ENCODE results near the gene EVI5. TPM values are rescaled to one million over a fixed set of nuclear protein-coding genes. Genes with fewer than 3 reads are reported as not detected.

EVI5 gene
- total and polyA plus RNA-seq, 10 of the 15 experiments (the other 5 are each of a cell fraction or from before 2014, with no cell fraction given) = 0.27 to 6.8 (median 1.7) TPM

DNA sequence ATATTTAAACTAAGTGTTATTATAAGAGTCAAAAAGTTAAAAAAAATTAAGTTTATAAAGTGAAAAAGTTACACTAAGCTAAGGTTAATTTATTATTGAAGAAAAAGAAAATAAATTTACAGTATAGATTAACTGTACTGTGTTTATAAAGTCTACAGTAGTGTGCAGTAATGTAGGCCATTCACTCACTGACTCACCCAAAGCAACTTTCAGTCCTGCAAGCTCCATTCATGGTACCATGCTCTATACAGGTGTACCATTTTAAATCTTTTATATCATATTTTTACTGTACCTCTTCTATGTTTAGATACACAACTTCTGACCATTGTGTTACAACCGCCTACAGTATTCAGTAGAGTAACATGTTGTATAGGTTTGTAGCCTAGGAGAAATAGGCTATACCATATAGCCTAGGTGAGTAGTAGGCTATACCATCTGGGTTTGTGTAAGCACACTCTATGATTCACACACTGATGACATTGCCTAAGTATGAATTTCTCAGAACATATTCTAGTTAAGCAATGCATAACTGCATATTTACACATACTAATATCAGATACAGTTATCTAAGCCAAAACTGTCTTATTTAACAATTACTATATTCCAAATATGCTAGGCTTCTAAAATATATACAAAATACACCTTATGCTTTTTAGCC lies 217.6 kb downstream of the EVI5 start:
- Histone ChIP-seq H3K27me3 (replicated peaks in 1 of 2; ENCODE audit: control insufficient read depth in 2 of 2, insufficient read depth in 2 of 2, low read length in 1 of 2) (no peaks in the 10 kb centered on the region), H3K27ac (ENCODE audit: control insufficient read depth, insufficient read depth) (no peak overlapping the region), H2AFZ (ENCODE audit: control insufficient read depth, low read depth, low read length) (no peak overlapping the region), H3K36me3 (ENCODE audit: control insufficient read depth in 2 of 2, insufficient read depth in 2 of 2, low read length in 1 of 2) (no peaks in the 10 kb centered on the region), H3K79me2 (ENCODE audit: control insufficient read depth, insufficient read depth, low read length) (no peaks in the 10 kb centered on the region), H3K4me2 (ENCODE audit: control insufficient read depth, insufficient read depth) (no peak overlapping the region), H3K4me3 (no peak overlapping the region), H3K9me3 (replicated peaks; ENCODE audit: control insufficient read depth, insufficient read depth, low read length) (no peaks in the 10 kb centered on the region), H3K4me1 (ENCODE audit: control insufficient read depth, insufficient read depth, low read length) (peaks cover 10% of the 10 kb centered on the region; the same call in 1 of the 2 replicates), H3K9ac (ENCODE audit: control insufficient read depth, insufficient read depth, low read length) (no peak overlapping the region), H4K20me1 (ENCODE audit: control insufficient read depth, insufficient read depth) (no peaks in the 10 kb centered on the region)
- in situ Hi-C loops (cut with MboI) = no loop called here
- intact Hi-C loops (cut with micrococcal nuclease; ENCODE audit: unreplicated experiment) = no loop called here
- no peak for FAIRE-seq
- 97% methylated on average over 1 of the region's 1 CpG for WGBS (ENCODE audit: insufficient coverage, insufficient replicate concordance, low lambda C conversion rate, missing lambda C conversion rate)
- POLR2A ChIA-PET = interaction anchor here (0.6 to 0.8 kb wide), 2 partner anchors 9 to 14 kb away, joined by 3 to 5 read pairs; no protein-coding TSS in a partner anchor
- SMC1A ChIA-PET (ENCODE audit: uncharacterized antibody, unreplicated experiment) = interaction anchor here (1.3 to 1.6 kb wide), 3 partner anchors 13 to 80 kb away, joined by 4 to 9 read pairs (median 6); partner anchors contain the start of gene GFI1
- RAD21 ChIA-PET (ENCODE audit: unreplicated experiment) = interaction anchor here (0.7 to 1.2 kb wide), 2 partner anchors 29 to 30 kb away, joined by 3 to 4 read pairs; no protein-coding TSS in a partner anchor
- no TSS peak for BruUV-seq (replicated peaks)
- TF ChIP-seq ZNF384 (IDR thresholded peaks at IDR 0.05; ENCODE audit: borderline replicate concordance, low read depth, low read length) (no peak), MTA2 (IDR thresholded peaks at IDR 0.05; ENCODE audit: low read depth) (no peak), RELA (IDR thresholded peaks at IDR 0.05; ENCODE audit: borderline replicate concordance, partially characterized antibody) (no peak)
- no peak for ATAC-seq
- CTCF ChIA-PET = interaction anchor here (1.2 to 1.6 kb wide), 3 partner anchors 12 to 20 kb away, joined by 3 to 4 read pairs (median 3); no protein-coding TSS in a partner anchor
- no peak for DNase-seq (ENCODE audit: low read depth, low spot score)

DNA sequence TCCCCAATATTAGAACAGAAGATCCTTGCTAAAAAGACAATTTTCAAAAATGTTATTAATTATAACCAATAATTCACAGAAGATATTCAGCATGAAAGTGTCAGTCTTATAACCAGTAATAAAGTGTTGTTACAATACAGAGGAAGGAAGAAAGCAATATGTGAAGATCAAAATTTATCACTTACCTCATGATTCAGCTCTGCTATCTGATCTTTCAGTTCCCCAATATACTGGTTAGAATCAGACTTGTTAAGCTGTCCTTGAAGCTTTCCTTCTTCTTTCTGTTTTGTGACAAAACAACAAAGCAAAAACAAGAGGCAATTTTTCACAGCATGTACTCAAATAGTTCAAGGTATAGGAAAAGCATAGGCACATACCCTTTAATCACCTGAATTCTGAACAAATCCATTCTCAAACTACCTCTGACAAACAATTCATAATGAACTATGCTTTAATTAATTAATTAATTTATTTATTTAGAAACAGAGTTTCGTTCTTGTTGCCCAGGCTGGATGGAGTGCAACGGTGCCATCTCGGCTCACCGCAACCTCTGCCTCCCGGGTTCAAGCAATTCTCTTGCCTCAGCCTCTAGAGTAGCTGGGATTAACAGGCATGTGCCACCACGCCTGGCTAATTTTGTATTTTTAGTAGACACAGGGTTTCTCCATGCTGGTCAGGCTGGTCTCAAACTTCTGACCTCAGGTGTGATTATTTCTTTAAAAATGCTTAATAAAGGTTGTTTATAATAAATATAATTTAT lies 221.3 kb downstream of the EVI5 start:
- H3K4me3 ChIP-seq = no peak overlapping the region
- ChIA-PET CTCF (interaction anchor here (0.7 to 1.7 kb wide), 5 partner anchors 10 to 81 kb away, joined by 3 to 8 read pairs (median 3); partner anchors contain the start of gene GFI1), SMC1A (ENCODE audit: uncharacterized antibody, unreplicated experiment) (interaction anchor here (0.7 to 3.6 kb wide), 17 partner anchors 9 to 90 kb away, joined by 3 to 32 read pairs (median 3); partner anchors contain the start of gene GFI1), RAD21 (ENCODE audit: unreplicated experiment) (interaction anchor here (0.7 to 2.3 kb wide), 8 partner anchors 9 to 90 kb away, joined by 3 to 32 read pairs (median 4); partner anchors contain the start of gene GFI1), POLR2A (interaction anchor here (0.7 to 1.9 kb wide), 7 partner anchors 16 to 412 kb away, joined by 3 to 23 read pairs (median 3); partner anchors contain the start of gene GFI1)
- peaks cover 10% of the 10 kb centered on the region; the same call in 1 of the 2 replicates for H3K4me1 ChIP-seq (ENCODE audit: control insufficient read depth, insufficient read depth, low read length)
- intact Hi-C loops (cut with micrococcal nuclease; ENCODE audit: unreplicated experiment) = loop anchor here (1.0 kb wide), 1 partner anchor 21 kb away; no protein-coding TSS in a partner anchor
- H3K27me3 ChIP-seq (replicated peaks in 1 of 2; ENCODE audit: control insufficient read depth in 2 of 2, insufficient read depth in 2 of 2, low read length in 1 of 2) = no peaks in the 10 kb centered on the region
- H3K36me3 ChIP-seq (ENCODE audit: control insufficient read depth in 2 of 2, insufficient read depth in 2 of 2, low read length in 1 of 2) = no peaks in the 10 kb centered on the region
- peak; percentile 100 for ATAC-seq
- BruUV-seq (replicated peaks) = no TSS peak
- H2AFZ ChIP-seq (ENCODE audit: control insufficient read depth, low read depth, low read length) = no peak overlapping the region
- H3K9ac ChIP-seq (ENCODE audit: control insufficient read depth, insufficient read depth, low read length) = no peak overlapping the region
- no peaks in the 10 kb centered on the region for H3K9me3 ChIP-seq (replicated peaks; ENCODE audit: control insufficient read depth, insufficient read depth, low read length)
- peak overlapping the region; percentile 63 for H3K4me2 ChIP-seq (ENCODE audit: control insufficient read depth, insufficient read depth)
- peak; percentile 96 for FAIRE-seq
- in situ Hi-C loops (cut with MboI) = no loop called here
- peak overlapping the region; percentile 11; the same call in 1 of the 2 replicates for H3K27ac ChIP-seq (ENCODE audit: control insufficient read depth, insufficient read depth)
- peak; percentile 45 for DNase-seq (ENCODE audit: low read depth, low spot score)
- 100% methylated on average over 6 of the region's 6 CpGs for WGBS (ENCODE audit: insufficient coverage, insufficient replicate concordance, low lambda C conversion rate, missing lambda C conversion rate)
- no peaks in the 10 kb centered on the region for H4K20me1 ChIP-seq (ENCODE audit: control insufficient read depth, insufficient read depth)
- H3K79me2 ChIP-seq (ENCODE audit: control insufficient read depth, insufficient read depth, low read length) = no peaks in the 10 kb centered on the region
- TF ChIP-seq SMAD5 (IDR thresholded peaks at IDR 0.05; ENCODE audit: low read depth) = no peak
- TF ChIP-seq RAD21 (IDR thresholded peaks at IDR 0.05; ENCODE audit: insufficient read depth, low read depth, low read length) = no peak
- TF ChIP-seq, protein P1, sequence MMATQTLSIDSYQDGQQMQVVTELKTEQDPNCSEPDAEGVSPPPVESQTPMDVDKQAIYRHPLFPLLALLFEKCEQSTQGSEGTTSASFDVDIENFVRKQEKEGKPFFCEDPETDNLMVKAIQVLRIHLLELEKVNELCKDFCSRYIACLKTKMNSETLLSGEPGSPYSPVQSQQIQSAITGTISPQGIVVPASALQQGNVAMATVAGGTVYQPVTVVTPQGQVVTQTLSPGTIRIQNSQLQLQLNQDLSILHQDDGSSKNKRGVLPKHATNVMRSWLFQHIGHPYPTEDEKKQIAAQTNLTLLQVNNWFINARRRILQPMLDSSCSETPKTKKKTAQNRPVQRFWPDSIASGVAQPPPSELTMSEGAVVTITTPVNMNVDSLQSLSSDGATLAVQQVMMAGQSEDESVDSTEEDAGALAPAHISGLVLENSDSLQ (IDR thresholded peaks at IDR 0.05) = peak; percentile 68; the same call in 1 of the 2 replicates
- TF ChIP-seq, protein P2, sequence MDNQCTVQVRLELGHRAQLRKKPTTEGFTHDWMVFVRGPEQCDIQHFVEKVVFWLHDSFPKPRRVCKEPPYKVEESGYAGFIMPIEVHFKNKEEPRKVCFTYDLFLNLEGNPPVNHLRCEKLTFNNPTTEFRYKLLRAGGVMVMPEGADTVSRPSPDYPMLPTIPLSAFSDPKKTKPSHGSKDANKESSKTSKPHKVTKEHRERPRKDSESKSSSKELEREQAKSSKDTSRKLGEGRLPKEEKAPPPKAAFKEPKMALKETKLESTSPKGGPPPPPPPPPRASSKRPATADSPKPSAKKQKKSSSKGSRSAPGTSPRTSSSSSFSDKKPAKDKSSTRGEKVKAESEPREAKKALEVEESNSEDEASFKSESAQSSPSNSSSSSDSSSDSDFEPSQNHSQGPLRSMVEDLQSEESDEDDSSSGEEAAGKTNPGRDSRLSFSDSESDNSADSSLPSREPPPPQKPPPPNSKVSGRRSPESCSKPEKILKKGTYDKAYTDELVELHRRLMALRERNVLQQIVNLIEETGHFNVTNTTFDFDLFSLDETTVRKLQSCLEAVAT (IDR thresholded peaks at IDR 0.05) = 0 out of 2 replicates have a peak, but pooled peaks have one; percentile 42
- peak; percentile 93 for TF ChIP-seq MTA2 (IDR thresholded peaks at IDR 0.05; ENCODE audit: low read depth)
- TF ChIP-seq BACH1 (IDR thresholded peaks at IDR 0.05; ENCODE audit: borderline replicate concordance) = peak; percentile 52; the same call in 1 of the 2 replicates
- TF ChIP-seq RAD51 (IDR thresholded peaks at IDR 0.05) = 0 out of 2 replicates have a peak, but pooled peaks have one; percentile 14
